Prostate gland (tissue), 2 donors: Measurements from ENCODE around the gene C17orf114.

ENCODE experiments used
- DNase-seq: peaks from one replicate; pipeline ENCODE4 v3.0.0-alpha.2; 2019; ENCODE audit warnings: low spot score
- H3K27ac ChIP-seq, 2 donors: fragments of 200-600 bp; sonication (generic); 2 replicates each; pipeline ENCODE4 v1.5.1; 2017 to 2019
- H3K27me3 ChIP-seq: fragments of 200-600 bp; sonication (generic); replicated peaks from 2 replicates; pipeline ENCODE4 v1.5.1; 2019; ENCODE audit not compliant: insufficient read depth
- H3K36me3 ChIP-seq, 2 donors: fragments of 200-600 bp; sonication (generic); 1 replicate in 1 of 2; 2 replicates in 1 of 2; pipeline versions ENCODE4 v1.5.1 to v1.8.1; 2017 to 2019
- H3K4me1 ChIP-seq: fragments of 200-600 bp; sonication (generic); replicated peaks from 2 replicates; pipeline ENCODE4 v1.5.1; 2019
- H3K4me3 ChIP-seq, 2 donors: fragments of 200-600 bp; sonication (generic); 2 replicates each; pipeline ENCODE4 v1.5.1; 2017 to 2019
- H3K9me3 ChIP-seq: fragments of 200-600 bp; sonication (generic); 2 replicates; pipeline ENCODE4 v1.5.1; 2017
- POLR2A ChIP-seq: fragments of 450-650 bp; IDR thresholded peaks from one replicate; pipeline ENCODE4 v1.6.1; 2016; ENCODE audit warnings: antibody characterized with exemption, mild to moderate bottlenecking
- POLR2AphosphoS5 ChIP-seq: sonication (generic); formaldehyde crosslinking; IDR thresholded peaks from one replicate; pipeline ENCODE4 v1.6.1; 2017; ENCODE audit warnings: antibody characterized with exemption
- WGBS: methylation state at CpG from one replicate; pipeline ENCODE4 v1.1.5; 2018; 5-methylcytosine and 5-hydroxymethylcytosine counted together
- intact Hi-C: fragments of 100-400 bp; cut with DNase I; formaldehyde crosslinking; loops from one replicate; pipeline ENCODE4 v1.14.2; 2022
- TF ChIP-seq, protein P1 (sequence below), 4 experiments: fragments of 200-600 bp in 2 of 4; fragments of 450-650 bp in 2 of 4; sonication (generic) in 2 of 4; IDR thresholded peaks; 1 replicate in 3 of 4; 2 replicates in 1 of 4; pipeline ENCODE4 v1.5.1; 2016 to 2019; ENCODE audit warnings: antibody characterized with exemption in 4 of 4, mild to moderate bottlenecking in 2 of 4, moderate library complexity in 2 of 4

Gene C17orf114

DNA sequence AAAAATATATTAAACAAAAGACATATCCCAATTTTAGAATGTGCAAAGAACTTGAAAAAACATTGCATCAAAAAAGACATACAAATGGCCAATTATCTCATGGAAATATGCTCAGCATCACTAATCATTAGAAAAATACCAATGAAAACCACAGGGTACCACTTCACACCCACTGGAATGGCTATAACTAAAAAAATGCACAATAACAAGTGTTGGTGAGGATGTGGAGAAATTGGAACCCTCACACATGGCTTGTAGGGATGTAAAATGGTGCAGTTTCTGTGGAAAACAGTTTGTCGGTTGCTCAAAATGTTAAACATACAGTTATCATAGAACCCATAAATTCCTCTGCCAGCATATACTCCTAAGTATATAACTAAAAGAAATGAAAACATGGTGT, 7.0 kb downstream of the C17orf114 start:
- TF ChIP-seq, protein P1, sequence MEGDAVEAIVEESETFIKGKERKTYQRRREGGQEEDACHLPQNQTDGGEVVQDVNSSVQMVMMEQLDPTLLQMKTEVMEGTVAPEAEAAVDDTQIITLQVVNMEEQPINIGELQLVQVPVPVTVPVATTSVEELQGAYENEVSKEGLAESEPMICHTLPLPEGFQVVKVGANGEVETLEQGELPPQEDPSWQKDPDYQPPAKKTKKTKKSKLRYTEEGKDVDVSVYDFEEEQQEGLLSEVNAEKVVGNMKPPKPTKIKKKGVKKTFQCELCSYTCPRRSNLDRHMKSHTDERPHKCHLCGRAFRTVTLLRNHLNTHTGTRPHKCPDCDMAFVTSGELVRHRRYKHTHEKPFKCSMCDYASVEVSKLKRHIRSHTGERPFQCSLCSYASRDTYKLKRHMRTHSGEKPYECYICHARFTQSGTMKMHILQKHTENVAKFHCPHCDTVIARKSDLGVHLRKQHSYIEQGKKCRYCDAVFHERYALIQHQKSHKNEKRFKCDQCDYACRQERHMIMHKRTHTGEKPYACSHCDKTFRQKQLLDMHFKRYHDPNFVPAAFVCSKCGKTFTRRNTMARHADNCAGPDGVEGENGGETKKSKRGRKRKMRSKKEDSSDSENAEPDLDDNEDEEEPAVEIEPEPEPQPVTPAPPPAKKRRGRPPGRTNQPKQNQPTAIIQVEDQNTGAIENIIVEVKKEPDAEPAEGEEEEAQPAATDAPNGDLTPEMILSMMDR (IDR thresholded peaks at IDR 0.05): no peak
- TF ChIP-seq POLR2AphosphoS5: no peak
- TF ChIP-seq POLR2A: no peak
- Histone ChIP-seq H3K27me3 (no peaks in the 10 kb centered on the region), H3K4me1 (peaks cover 3% of the 10 kb centered on the region), H3K36me3 (peaks cover 3 to 8% of the 10 kb centered on the region in 2 donors), H3K27ac (no peak overlapping the region), H3K9me3 (no peaks in the 10 kb centered on the region), H3K4me3 (no peak overlapping the region)
- DNase-seq: no peak
- intact Hi-C loops: no loop called here
- WGBS: 100% methylated on average over 1 of the region's 1 CpG

DNA sequence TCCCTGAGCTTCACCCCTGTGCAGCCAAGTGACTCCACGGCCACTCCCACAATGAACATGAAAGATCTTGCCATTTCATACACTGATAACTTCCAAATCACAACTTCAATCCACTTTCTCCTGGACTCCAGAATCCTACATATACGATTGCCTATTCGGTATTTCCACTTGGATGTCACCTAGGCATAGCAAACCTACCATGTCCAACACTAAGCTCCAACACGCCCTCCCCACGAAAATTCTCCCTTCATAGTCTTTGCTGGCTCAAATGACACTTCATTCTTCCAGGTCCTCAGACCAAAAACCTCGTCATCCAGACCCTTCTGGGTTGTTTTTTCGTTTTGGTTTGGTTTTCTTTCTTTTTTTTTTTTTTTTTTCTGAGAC, 11.4 kb downstream of the C17orf114 start:
- no peak for DNase-seq
- 33% methylated on average over 7 of the region's 7 CpGs for WGBS
- no peaks in the 10 kb centered on the region for H3K9me3 ChIP-seq
- peak overlapping the region; percentile 92 to 93 for H3K27ac ChIP-seq
- no peaks in the 10 kb centered on the region for H3K27me3 ChIP-seq
- H3K4me3 ChIP-seq: peak overlapping the region; percentile 56 to 69
- no peaks in the 10 kb centered on the region for H3K36me3 ChIP-seq
- peaks cover 4% of the 10 kb centered on the region for H3K4me1 ChIP-seq
- intact Hi-C loops: loop anchor here (1.0 kb wide), 1 partner anchor 17 kb away; the partner anchor contains the start of gene PLD2
- TF ChIP-seq POLR2AphosphoS5: no peak
- TF ChIP-seq, protein P1 (IDR thresholded peaks at IDR 0.05): no peak
- TF ChIP-seq POLR2A: no peak

DNA sequence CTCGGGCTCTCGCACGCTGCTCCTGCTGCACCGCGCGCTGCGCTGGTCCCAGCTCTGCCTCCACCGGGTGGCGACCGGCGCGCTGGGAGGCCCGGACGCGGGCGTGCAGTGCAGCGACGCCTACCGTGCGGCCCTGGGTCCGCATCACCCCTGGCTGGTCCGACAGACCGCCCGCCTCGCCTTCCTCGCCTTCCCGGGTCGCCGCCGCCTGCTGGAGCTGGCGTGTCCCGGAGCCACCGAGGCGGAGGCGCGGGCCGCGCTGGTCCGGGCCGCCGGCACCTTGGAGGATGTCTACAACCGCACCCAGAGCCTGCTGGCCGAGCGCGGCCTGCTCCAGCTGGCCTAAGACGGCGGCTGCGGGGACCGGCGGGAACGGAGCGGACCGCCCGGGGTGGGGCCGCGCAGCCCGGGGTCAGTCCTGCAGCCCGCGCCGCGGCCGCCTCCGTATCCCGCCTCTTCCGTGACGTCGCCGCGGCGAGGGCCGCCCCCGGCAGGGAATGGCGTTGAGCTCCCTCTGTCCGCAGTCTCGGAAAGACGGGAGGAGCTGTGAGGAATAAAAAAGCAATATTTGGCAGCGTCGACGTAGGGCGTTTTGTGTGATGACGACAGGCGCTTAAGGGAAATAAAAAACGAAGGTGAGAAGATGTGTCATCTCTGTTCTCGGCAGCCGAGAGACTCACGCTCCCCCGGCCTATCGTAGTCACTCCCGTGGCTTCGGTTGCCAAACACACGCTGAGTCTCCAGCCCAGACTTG, 12.0 kb downstream of the C17orf114 start:
- no peaks in the 10 kb centered on the region for H3K36me3 ChIP-seq
- no peaks in the 10 kb centered on the region for H3K27me3 ChIP-seq
- intact Hi-C loops: loop anchor here (1.0 to 5.0 kb wide), 4 partner anchors 17 to 97 kb away; partner anchors contain the start of genes ARRB2, MED11 and PLD2
- peaks cover 4% of the 10 kb centered on the region for H3K4me1 ChIP-seq
- H3K9me3 ChIP-seq: no peaks in the 10 kb centered on the region
- TF ChIP-seq, protein P1 (IDR thresholded peaks at IDR 0.05): peak; percentile 65 to 94 (median 86)
- TF ChIP-seq POLR2A (peak; percentile 76), POLR2AphosphoS5 (peak; percentile 60)
- DNase-seq: peak; percentile 81
- peak overlapping the region; percentile 92 to 93 for H3K27ac ChIP-seq
- WGBS: under 1% methylated on average over 70 of the region's 91 CpGs
- peak overlapping the region; percentile 56 to 69 for H3K4me3 ChIP-seq

DNA sequence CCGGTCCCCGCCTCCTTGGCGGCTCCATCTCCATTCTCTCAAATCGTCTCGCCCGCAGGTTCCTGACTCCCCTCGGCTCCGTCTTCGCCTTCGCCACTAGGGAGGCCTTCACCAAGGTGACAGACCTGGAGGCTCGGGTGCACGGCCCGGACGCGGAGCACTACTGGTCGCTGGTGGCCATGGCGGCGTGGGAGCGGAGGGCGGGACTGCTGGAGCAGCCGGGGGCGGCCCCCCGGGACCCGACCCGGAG, 12.5 kb downstream of the C17orf114 start:
- H3K9me3 ChIP-seq: no peaks in the 10 kb centered on the region
- WGBS: under 1% methylated on average over 20 of the region's 25 CpGs
- H3K27me3 ChIP-seq: no peaks in the 10 kb centered on the region
- DNase-seq: no peak
- peaks cover 4% of the 10 kb centered on the region for H3K4me1 ChIP-seq
- no peak for TF ChIP-seq POLR2A
- TF ChIP-seq, protein P1 (IDR thresholded peaks at IDR 0.05): no peak
- no peak for TF ChIP-seq POLR2AphosphoS5
- intact Hi-C loops: loop anchor here (2.0 to 5.0 kb wide), 3 partner anchors 57 to 98 kb away; partner anchors contain the start of genes ARRB2 and MED11
- H3K4me3 ChIP-seq: peak overlapping the region; percentile 56 to 69
- H3K36me3 ChIP-seq: no peaks in the 10 kb centered on the region
- H3K27ac ChIP-seq: peak overlapping the region; percentile 92 to 93
